Measurements from ENCODE around the gene TNKS1BP1. TPM values are rescaled to one million over a fixed set of nuclear protein-coding genes. Genes with fewer than 3 reads are reported as not detected.

The TNKS1BP1 gene
- total RNA-seq, 1 donor from 2014 or later: 32.6 TPM

- Histone ChIP-seq H3K4me3 (peak overlapping the region; percentile 27), H3K4me1 (peaks cover 100% of the 10 kb centered on the region), H3K27ac (replicated peaks) (peak overlapping the region; percentile 73), H3K9me3 (replicated peaks) (no peaks in the 10 kb centered on the region), H3K36me3 (peaks cover 80% of the 10 kb centered on the region), H3K27me3 (ENCODE audit: low read depth) (no peaks in the 10 kb centered on the region)
- no peak for TF ChIP-seq CTCF (IDR thresholded peaks at IDR 0.05; ENCODE audit: borderline replicate concordance)
- DNase-seq: no peak
- intact Hi-C loops (cut with micrococcal nuclease): no loop called here
Observed at GRCh38 chr11:57316017-57316416, 8.7 kb downstream of the TNKS1BP1 start.

GRCh38 chr11:57315491-57315890 is 9.3 kb downstream of the TNKS1BP1 start:
- Histone ChIP-seq H3K36me3 (peaks cover 75% of the 10 kb centered on the region), H3K27ac (replicated peaks) (peak overlapping the region; percentile 73), H3K4me1 (peaks cover 100% of the 10 kb centered on the region), H3K27me3 (ENCODE audit: low read depth) (no peaks in the 10 kb centered on the region), H3K4me3 (peak overlapping the region; percentile 27), H3K9me3 (replicated peaks) (no peaks in the 10 kb centered on the region)
- no peak for TF ChIP-seq CTCF (IDR thresholded peaks at IDR 0.05; ENCODE audit: borderline replicate concordance)
- intact Hi-C loops (cut with micrococcal nuclease): no loop called here
- DNase-seq: no peak

GRCh38 chr11:57314221-57314973 is 10.4 kb downstream of the TNKS1BP1 start:
- DNase-seq: no peak
- intact Hi-C loops (cut with micrococcal nuclease): no loop called here
- peak overlapping the region; percentile 73 for H3K27ac ChIP-seq (replicated peaks)
- peaks cover 100% of the 10 kb centered on the region for H3K4me1 ChIP-seq
- TF ChIP-seq CTCF (IDR thresholded peaks at IDR 0.05; ENCODE audit: borderline replicate concordance): no peak
- no peaks in the 10 kb centered on the region for H3K9me3 ChIP-seq (replicated peaks)
- H3K36me3 ChIP-seq: peaks cover 74% of the 10 kb centered on the region
- no peaks in the 10 kb centered on the region for H3K27me3 ChIP-seq (ENCODE audit: low read depth)
- H3K4me3 ChIP-seq: no peak overlapping the region

GRCh38 chr11:57313788-57314135 is 11.0 kb downstream of the TNKS1BP1 start:
- Histone ChIP-seq H3K4me3 (no peak overlapping the region), H3K9me3 (replicated peaks) (no peaks in the 10 kb centered on the region), H3K27me3 (ENCODE audit: low read depth) (no peaks in the 10 kb centered on the region), H3K4me1 (peaks cover 100% of the 10 kb centered on the region), H3K27ac (replicated peaks) (peak overlapping the region; percentile 90), H3K36me3 (peaks cover 73% of the 10 kb centered on the region)
- DNase-seq: no peak
- no peak for TF ChIP-seq CTCF (IDR thresholded peaks at IDR 0.05; ENCODE audit: borderline replicate concordance)
- intact Hi-C loops (cut with micrococcal nuclease): no loop called here

- H3K27ac ChIP-seq (replicated peaks): peak overlapping the region; percentile 90
- no peak for DNase-seq
- H3K4me1 ChIP-seq: peaks cover 100% of the 10 kb centered on the region
- TF ChIP-seq CTCF (IDR thresholded peaks at IDR 0.05; ENCODE audit: borderline replicate concordance): no peak
- H3K4me3 ChIP-seq: no peak overlapping the region
- H3K36me3 ChIP-seq: peaks cover 71% of the 10 kb centered on the region
- H3K27me3 ChIP-seq (ENCODE audit: low read depth): no peaks in the 10 kb centered on the region
- H3K9me3 ChIP-seq (replicated peaks): no peaks in the 10 kb centered on the region
- intact Hi-C loops (cut with micrococcal nuclease): no loop called here
Observed at GRCh38 chr11:57313071-57313787, 11.5 kb downstream of the TNKS1BP1 start.

Data from left ventricle myocardium inferior (tissue), 1 donor.